Endothelial cell of umbilical vein (primary cell): ENCODE results near the gene DMAP1. TPM values are rescaled to one million over a fixed set of nuclear protein-coding genes. Genes with fewer than 3 reads are reported as not detected.
A peak's percentile ranks its signal among the peaks of the same experiment; 100 is the strongest.

Experiments used
- BruUV-seq: library from RNA; stranded (reverse); fragments of 400-500 nt; replicated peaks from 2 replicates; lab custom pipeline; 2021; lab: Mats Ljungman, UMichigan
- CTCF ChIA-PET: fragments of 300-600, 350-600 bp; sonication (Branson Sonifier 250); formaldehyde crosslinking; loops from one replicate; lab custom pipeline; 2021; ENCODE audit warnings: antibody characterized with exemption, inconsistent platforms; lab: Charles Lee
- POLR2A ChIA-PET: fragments of 300-600, 350-600 bp; sonication (Branson Sonifier 250); formaldehyde crosslinking; loops from one replicate; lab custom pipeline; 2021; ENCODE audit warnings: antibody characterized with exemption, inconsistent platforms; lab: Charles Lee
- DNase-seq: peaks from one replicate; pipeline ENCODE4 v3.0.0-alpha.2; 2011; ENCODE audit warnings: low read depth, low spot score
- FAIRE-seq: peaks from 2 replicates; lab custom pipeline; 2011; peaks lifted over from hg19 to GRCh38; lab: Jason Lieb, UNC
- H2AFZ ChIP-seq: 2 replicates; pipeline ENCODE4 v1.6.0; 2012; ENCODE audit warnings: low read depth, low read length, control low read depth, inconsistent platforms
- H3K27ac ChIP-seq: 2 replicates; pipeline ENCODE4 v1.5.1; 2011; ENCODE audit warnings: low read depth, mild to moderate bottlenecking, control low read depth, low read length, moderate library complexity; ENCODE audit not compliant: insufficient read depth
- H3K27me3 ChIP-seq, 2 experiments: 2 replicates each; pipeline versions ENCODE4 v1.6.0 to v1.6.1; 2011; ENCODE audit warnings: low read length in 2 of 2, mixed read lengths in 1 of 2; ENCODE audit not compliant: control insufficient read depth in 2 of 2, insufficient read depth in 2 of 2
- H3K36me3 ChIP-seq, 2 experiments: 2 replicates in 1 of 2; 3 replicates in 1 of 2; pipeline ENCODE4 v1.5.1; 2011; ENCODE audit warnings: low read length in 2 of 2, mild to moderate bottlenecking in 1 of 2, moderate library complexity in 1 of 2; ENCODE audit not compliant: control insufficient read depth in 2 of 2, insufficient read depth in 2 of 2; ENCODE audit errors: extremely low read depth in 1 of 2
- H3K4me1 ChIP-seq: 3 replicates; pipeline ENCODE4 v1.5.1; 2011; ENCODE audit warnings: mild to moderate bottlenecking, low read length; ENCODE audit not compliant: control insufficient read depth, insufficient read depth; ENCODE audit errors: extremely low read depth
- H3K4me2 ChIP-seq: 2 replicates; pipeline ENCODE4 v1.6.1; 2011; ENCODE audit warnings: low read length, control low read depth, mixed read lengths; ENCODE audit not compliant: insufficient read depth
- H3K4me3 ChIP-seq, 3 experiments: fragments of 200-600 bp in 1 of 3; sonication (generic), shearing (Covaris generic) in 1 of 3; replicated peaks in 1 of 3; 2 replicates each; pipeline ENCODE4 v1.5.1; 2011 to 2016; ENCODE audit warnings: control low read depth in 3 of 3, low read length in 3 of 3, mild to moderate bottlenecking in 2 of 3, inconsistent platforms in 1 of 3, low read depth in 1 of 3, moderate library complexity in 1 of 3; ENCODE audit not compliant: insufficient read depth in 1 of 3
- H3K79me2 ChIP-seq: 2 replicates; pipeline ENCODE4 v1.6.0; 2012; ENCODE audit warnings: low read length, inconsistent platforms; ENCODE audit not compliant: control insufficient read depth, insufficient read depth
- H3K9ac ChIP-seq: replicated peaks from 2 replicates; pipeline ENCODE3; 2011; ENCODE audit warnings: low read length, control low read depth; ENCODE audit not compliant: insufficient read depth; ENCODE audit errors: extremely low read depth
- H3K9me1 ChIP-seq: replicated peaks from 3 replicates; pipeline ENCODE4 v1.6.0; 2011; ENCODE audit warnings: mild to moderate bottlenecking, low read length; ENCODE audit not compliant: control insufficient read depth, insufficient read depth; ENCODE audit errors: extremely low read depth
- H3K9me3 ChIP-seq: replicated peaks from 2 replicates; pipeline ENCODE4 v1.5.1; 2012; ENCODE audit warnings: low read length, inconsistent platforms; ENCODE audit not compliant: control insufficient read depth, insufficient read depth
- H4K20me1 ChIP-seq: replicated peaks from 2 replicates; pipeline ENCODE3; 2011; ENCODE audit warnings: mild to moderate bottlenecking, low read length; ENCODE audit not compliant: control insufficient read depth, insufficient read depth; ENCODE audit errors: extremely low read depth
- CTCF ChIP-seq, 2 donors: IDR thresholded peaks; 1 replicate in 1 of 2; 2 replicates in 1 of 2; pipeline ENCODE4 v1.5.1; 2011; ENCODE audit warnings: low read length in 2 of 2, mild to moderate bottlenecking in 2 of 2, moderate library complexity in 2 of 2, control low read depth in 1 of 2, inconsistent platforms in 1 of 2, low read depth in 1 of 2; ENCODE audit not compliant: insufficient read depth in 1 of 2; ENCODE audit errors: extremely low read depth in 1 of 2
- EZH2 ChIP-seq: IDR thresholded peaks from 2 replicates; pipeline ENCODE4 v1.6.1; 2012; ENCODE audit warnings: borderline replicate concordance, low read depth, mild to moderate bottlenecking, moderate library complexity, low read length, inconsistent platforms; ENCODE audit not compliant: severe bottlenecking
- FOS ChIP-seq: IDR thresholded peaks from 2 replicates; pipeline ENCODE4 v1.6.1; 2011; ENCODE audit warnings: mild to moderate bottlenecking, low read length, moderate library complexity, borderline replicate concordance; ENCODE audit not compliant: insufficient read depth
- GATA2 ChIP-seq: IDR thresholded peaks from 2 replicates; pipeline ENCODE4 v1.7.0; 2011; ENCODE audit warnings: low read depth, mild to moderate bottlenecking, moderate library complexity, mixed read lengths, low read length; ENCODE audit not compliant: insufficient read length, insufficient read depth
- JUN ChIP-seq: IDR thresholded peaks from 2 replicates; pipeline ENCODE4 v1.6.1; 2011; ENCODE audit warnings: borderline replicate concordance, low read depth; ENCODE audit not compliant: insufficient read length, insufficient read depth
- MAX ChIP-seq: IDR thresholded peaks from 2 replicates; pipeline ENCODE4 v1.6.1; 2011; ENCODE audit not compliant: insufficient read depth, insufficient read length
- MYC ChIP-seq: IDR thresholded peaks from one replicate; pipeline ENCODE4 v1.6.1; 2011; ENCODE audit warnings: mild to moderate bottlenecking, low read depth, low read length
- POLR2A ChIP-seq: IDR thresholded peaks from 2 replicates; pipeline ENCODE4 v1.6.1; 2012; ENCODE audit warnings: low read depth, mild to moderate bottlenecking, control low read depth, low read length
- POLR2AphosphoS5 ChIP-seq: IDR thresholded peaks from 2 replicates; pipeline ENCODE4 v1.6.1; 2012; ENCODE audit warnings: low read depth, mild to moderate bottlenecking, control low read depth, low read length, moderate library complexity; ENCODE audit not compliant: insufficient read depth
- dilution Hi-C: fragments of 300-500 bp; cut with MboI; formaldehyde crosslinking; loops from one replicate; pipeline ENCODE4 v1.15.0; 2019; ENCODE audit warnings: low sequenced_read_pairs; ENCODE audit not compliant: extremely low pct_ligation_motif_present
- intact Hi-C: fragments of 100-400 bp; cut with micrococcal nuclease; formaldehyde crosslinking; loops from one replicate; pipeline ENCODE4 v1.10.0; 2022
- polyA plus RNA-seq, 4 experiments: library from polyadenylated mRNA; depleted of rRNA in 3 of 4; stranded (reverse) in 3 of 4; unstranded in 1 of 4; fragments of >200 nt; gene quantifications; 2 replicates each; pipeline versions ENCODE4 v1.2.1 to v1.2.3, GENCODE V29; 2011 to 2012; ENCODE audit warnings: missing spikeins in 1 of 4
- total RNA-seq: library from RNA; stranded (reverse); gene quantifications from 2 replicates; pipeline ENCODE4 v1.2.3, GENCODE V29; 2021

The DMAP1 gene
- total and polyA plus RNA-seq, 2 donors (not counting 3 experiments of a cell fraction or from before 2014, with no cell fraction given), result 42.9 to 63.2 TPM

GRCh38 chr1:44239331-44239960, 26.2 kb downstream of the DMAP1 start:
- DNase-seq (no peak), FAIRE-seq (peak; percentile 33)
- Histone ChIP-seq H4K20me1 (no peaks in the 10 kb centered on the region), H3K27ac (no peak overlapping the region), H3K4me2 (no peak overlapping the region), H3K9ac (no peak overlapping the region), H3K4me1 (peaks cover 11% of the 10 kb centered on the region), H3K36me3 (peaks cover 0 to 2% of the 10 kb centered on the region in 2 experiments), H3K9me3 (no peaks in the 10 kb centered on the region), H2AFZ (no peak overlapping the region), H3K9me1 (no peaks in the 10 kb centered on the region), H3K27me3 (no peaks in the 10 kb centered on the region), H3K79me2 (no peaks in the 10 kb centered on the region), H3K4me3 (no peak overlapping the region)
- TF ChIP-seq CTCF (IDR thresholded peaks at IDR 0.05; ENCODE audit: extremely low read depth in 1 of 2, insufficient read depth in 1 of 2, low read depth in 1 of 2, low read length in 2 of 2) (peak in 1 of 2 donors; percentile 10), JUN (no peak), GATA2 (peak; percentile 26)
- no TSS peak for BruUV-seq
- intact Hi-C loops (loop anchor here (2.0 kb wide), 1 partner anchor 23 kb away; no protein-coding TSS in a partner anchor), dilution Hi-C loops (no loop called here)
- ChIA-PET POLR2A (no interaction called here), CTCF (interaction anchor here (1.1 to 4.3 kb wide), 4 partner anchors 21 to 147 kb away, joined by 3 to 39 read pairs (median 4); partner anchors contain the start of gene DMAP1)

- no peak overlapping the region for H3K4me2 ChIP-seq
Measured at GRCh38 chr1:44239961-44240371, 26.7 kb downstream of the DMAP1 start.

More at GRCh38 chr1:44239961-44240371, 26.7 kb downstream of the DMAP1 start:
- no peaks in the 10 kb centered on the region for H3K27me3 ChIP-seq
- no peaks in the 10 kb centered on the region for H3K9me3 ChIP-seq
- H2AFZ ChIP-seq, result no peak overlapping the region
- H3K4me3 ChIP-seq, result no peak overlapping the region
- TF ChIP-seq POLR2AphosphoS5 (no peak), POLR2A (no peak), MYC (no peak), CTCF (IDR thresholded peaks at IDR 0.05; ENCODE audit: extremely low read depth in 1 of 2, insufficient read depth in 1 of 2, low read depth in 1 of 2, low read length in 2 of 2) (no peak), FOS (no peak), EZH2 (no peak), GATA2 (no peak), JUN (no peak), MAX (no peak)
- DNase-seq (no peak), FAIRE-seq (no peak)
- H3K27ac ChIP-seq, result no peak overlapping the region
- no peaks in the 10 kb centered on the region for H3K9me1 ChIP-seq
- peaks cover 11% of the 10 kb centered on the region for H3K4me1 ChIP-seq
- POLR2A ChIA-PET, result no interaction called here
- intact Hi-C loops (loop anchor here (2.0 kb wide), 1 partner anchor 23 kb away; no protein-coding TSS in a partner anchor), dilution Hi-C loops (no loop called here)
- H3K36me3 ChIP-seq, result peaks cover 0 to 2% of the 10 kb centered on the region in 2 experiments
- CTCF ChIA-PET, result interaction anchor here (4.3 kb wide), 1 partner anchor 22 kb away, joined by 39 read pairs; no protein-coding TSS in a partner anchor
- BruUV-seq, result no TSS peak
- H3K79me2 ChIP-seq, result no peaks in the 10 kb centered on the region
- no peaks in the 10 kb centered on the region for H4K20me1 ChIP-seq
- H3K9ac ChIP-seq, result no peak overlapping the region
